K562 treated with DMSO at 1 percent for 48 hours (cell line): ENCODE measurements around the gene CCDC127. TPM values are rescaled to one million over a fixed set of nuclear protein-coding genes. Genes with fewer than 3 reads are reported as not detected.

Source experiments
- total RNA-seq: library from RNA; unstranded; fragments of 300-600 nt; gene quantifications from 2 replicates; pipeline ENCODE4 v1.2.3, GENCODE V29; 2022; ENCODE audit warnings: low replicate concordance; ENCODE audit errors: extremely low read depth

CCDC127 gene, protein sequence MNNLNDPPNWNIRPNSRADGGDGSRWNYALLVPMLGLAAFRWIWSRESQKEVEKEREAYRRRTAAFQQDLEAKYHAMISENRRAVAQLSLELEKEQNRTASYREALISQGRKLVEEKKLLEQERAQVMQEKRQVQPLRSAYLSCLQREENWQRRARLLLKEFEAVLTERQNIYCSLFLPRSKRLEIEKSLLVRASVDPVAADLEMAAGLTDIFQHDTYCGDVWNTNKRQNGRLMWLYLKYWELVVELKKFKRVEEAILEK
- total RNA-seq, result not detected in 2 replicates

DNA sequence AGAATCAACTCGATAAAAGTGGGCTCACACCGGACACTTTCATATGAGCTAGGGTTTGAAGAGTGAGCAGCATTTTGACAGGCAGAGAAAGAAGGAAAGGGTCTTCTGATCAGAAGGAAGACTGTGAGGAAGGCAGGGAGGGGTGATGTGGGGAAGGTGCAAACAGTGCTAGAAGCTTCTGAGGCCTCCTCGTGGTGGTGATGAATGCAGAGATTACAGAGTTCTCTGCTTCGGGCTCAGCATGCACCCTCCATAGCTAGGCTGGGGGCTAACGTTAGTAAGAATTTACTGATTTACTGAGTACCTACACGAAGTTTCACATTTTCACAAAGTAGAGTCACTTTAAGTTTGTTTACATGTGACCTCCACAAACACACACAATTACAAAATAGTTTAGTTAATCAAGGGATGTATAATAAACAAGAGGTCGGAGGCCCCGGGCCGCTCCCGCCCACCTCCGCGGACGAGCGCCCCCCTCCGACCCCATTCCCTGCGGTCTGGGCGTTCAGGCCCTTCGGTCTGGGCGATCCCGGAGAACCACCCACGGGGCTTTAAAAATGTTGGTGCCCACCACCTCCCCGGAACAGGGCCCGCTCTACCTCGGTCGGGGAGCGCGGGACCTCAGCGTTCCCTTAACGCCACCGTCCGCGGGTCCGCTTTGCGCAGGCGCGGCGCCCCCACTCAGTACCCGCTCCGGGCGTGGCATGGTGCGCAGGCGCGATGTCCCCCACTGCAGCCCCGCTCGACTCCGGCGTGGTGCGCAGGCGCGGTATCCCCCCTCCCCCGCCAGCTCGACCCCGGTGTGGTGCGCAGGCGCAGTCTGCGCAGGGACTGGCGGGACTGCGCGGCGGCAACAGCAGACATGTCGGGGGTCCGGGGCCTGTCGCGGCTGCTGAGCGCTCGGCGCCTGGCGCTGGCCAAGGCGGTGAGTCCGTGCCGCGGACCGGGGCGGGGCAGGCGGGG, at the start of gene CCDC127, which contains the start of gene SDHA:
Gene CCDC127 (minus strand): TSS at position 660 of the 963 bp plus-strand sequence. CDS start 1,304 bp downstream, outside the sequence.
Gene SDHA (plus strand): TSS at position 827 of the 963 bp plus-strand sequence. CDS start 36 bp downstream, at position 863.

DNA sequence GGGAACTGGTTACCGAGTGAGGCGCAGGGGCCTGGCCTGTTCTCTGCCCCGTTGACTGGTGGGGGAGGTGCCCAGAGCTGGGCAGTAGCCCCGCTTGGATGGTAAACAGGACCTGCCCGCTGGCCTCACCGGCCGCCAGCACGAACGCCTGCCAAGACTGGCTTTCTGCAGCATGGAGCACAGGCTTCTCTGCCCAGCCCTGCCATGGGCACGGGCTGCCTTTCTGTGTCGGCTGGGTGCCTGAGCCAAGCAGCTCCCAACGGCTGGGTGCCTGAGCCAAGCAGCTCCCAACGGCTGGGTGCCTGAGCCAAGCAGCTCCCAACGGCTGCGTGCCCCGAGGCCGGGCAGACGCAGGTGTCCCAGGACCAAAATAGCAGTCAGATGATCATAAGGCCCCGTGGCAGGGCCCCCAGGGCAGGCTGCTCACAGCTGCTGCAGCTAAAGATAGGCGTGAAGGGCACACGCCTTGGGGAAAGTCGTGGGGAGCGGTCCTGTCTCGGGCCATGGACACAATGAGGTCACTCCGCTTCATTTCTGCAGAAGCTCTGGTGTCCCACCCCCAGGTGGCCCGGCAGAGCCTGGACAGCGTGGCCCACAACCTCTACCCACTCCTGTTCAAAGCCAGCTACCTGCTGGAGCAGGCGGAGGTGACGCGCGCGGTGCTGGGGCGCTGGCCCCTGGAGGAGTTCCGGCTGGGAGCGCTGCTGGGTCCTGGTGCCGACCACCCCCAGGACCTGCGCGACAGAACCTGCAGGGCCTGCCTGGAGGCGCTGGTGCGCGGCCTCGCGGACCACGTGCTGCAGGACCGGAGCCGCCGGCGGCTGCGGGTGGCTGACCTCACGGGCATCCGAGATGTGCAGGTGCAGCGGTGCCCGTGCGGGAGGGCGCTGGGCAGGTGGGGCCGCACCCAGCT, 26.7 kb downstream of the CCDC127 start, which contains the start of gene LRRC14B:
Gene LRRC14B (plus strand): TSS at position 460 of the 913 bp plus-strand sequence. CDS start 44 bp downstream, at position 504.

Other genes with a start within 250 kb of the CCDC127 start
- gene PLEKHG4B, start 126.0 kb downstream of the CCDC127 start, total RNA-seq, result not detected in 2 replicates
- gene LRRC14B, start 26.7 kb downstream of the CCDC127 start, total RNA-seq, result not detected in 2 replicates
- 937 TPM in 1 of 2 replicates, not detected in the other for gene SDHA, start 167 bp upstream of the CCDC127 start, total RNA-seq
- not detected in 2 replicates for gene PDCD6, start 53.5 kb upstream of the CCDC127 start, total RNA-seq
- gene AHRR, start 103.6 kb upstream of the CCDC127 start, total RNA-seq, result not detected in 2 replicates
- not detected in 2 replicates for gene EXOC3, start 225.0 kb upstream of the CCDC127 start, total RNA-seq